ENCODE results near the gene RITA1.

GRCh38 chr12:113158439-113159203, 26.9 kb upstream of the RITA1 start:
- TF ChIP-seq CTCF (IDR thresholded peaks at IDR 0.05; ENCODE audit: low read depth, low read length, poor library complexity, severe bottlenecking) (no peak), EZH2phosphoT487 (IDR thresholded peaks at IDR 0.05; ENCODE audit: borderline replicate concordance, low read length) (no peak)
